Panc1 (cell line): ENCODE results near the gene STK32C. TPM values are rescaled to one million over a fixed set of nuclear protein-coding genes. Genes with fewer than 3 reads are reported as not detected.

Experiments
- ATAC-seq: fragments of 200-7000 bp; cut with Tn5 transposase; 2 replicates; pipeline ENCODE4 v1.9.1; 2020; ENCODE audit warnings: mild to moderate bottlenecking, moderate library complexity
- BruUV-seq: library from RNA; stranded (reverse); fragments of 400-500 nt; replicated peaks from 2 replicates; lab custom pipeline; 2021; lab: Mats Ljungman, UMichigan
- CTCF ChIA-PET: fragments of 300-600 bp; sonication (Branson Sonifier 250); formaldehyde crosslinking; loops from one replicate; lab custom pipeline; 2022; ENCODE audit warnings: antibody characterized with exemption; lab: Charles Lee
- POLR2A ChIA-PET: fragments of 300-600 bp; sonication (Branson Sonifier 250); formaldehyde crosslinking; loops from one replicate; lab custom pipeline; 2022; ENCODE audit warnings: antibody characterized with exemption; lab: Charles Lee
- DNase-seq: peaks from one replicate; pipeline ENCODE4 v3.0.0-alpha.2; 2010; ENCODE audit warnings: low read depth, low spot score
- H3K27ac ChIP-seq: 2 replicates; pipeline ENCODE4 v1.5.1; 2011; ENCODE audit warnings: mild to moderate bottlenecking, low read length, inconsistent platforms
- H3K27me3 ChIP-seq: fragments of 200-500 bp; sonication (Bioruptor generic); 2 replicates; pipeline ENCODE4 v1.6.0; 2014; ENCODE audit warnings: low read length, inconsistent platforms; ENCODE audit not compliant: control insufficient read depth, insufficient read depth
- H3K36me3 ChIP-seq: fragments of 200-500 bp; sonication (Bioruptor generic); 2 replicates; pipeline ENCODE4 v1.5.1; 2014; ENCODE audit warnings: inconsistent platforms, mild to moderate bottlenecking, low read length, moderate library complexity; ENCODE audit not compliant: control insufficient read depth, insufficient read depth
- H3K4me1 ChIP-seq: 2 replicates; pipeline ENCODE4 v1.5.1; 2011; ENCODE audit warnings: inconsistent platforms, mild to moderate bottlenecking, low read length, moderate library complexity; ENCODE audit not compliant: control insufficient read depth, insufficient read depth
- H3K4me3 ChIP-seq, 2 experiments: 2 replicates each; pipeline ENCODE4 v1.5.1; 2011 to 2012; ENCODE audit warnings: low read depth in 2 of 2, low read length in 2 of 2, mild to moderate bottlenecking in 2 of 2, inconsistent platforms in 1 of 2, moderate library complexity in 1 of 2
- H3K9me3 ChIP-seq: fragments of 200-500 bp; sonication (Bioruptor generic); 2 replicates; pipeline ENCODE4 v1.5.1; 2014; ENCODE audit warnings: low read depth, mild to moderate bottlenecking, inconsistent platforms, low read length, moderate library complexity; ENCODE audit not compliant: control insufficient read depth, insufficient read depth
- POLR2AphosphoS5 ChIP-seq: IDR thresholded peaks from 2 replicates; pipeline ENCODE4 v1.6.1; 2012; ENCODE audit warnings: mild to moderate bottlenecking, low read depth, low read length, moderate library complexity
- REST ChIP-seq, 2 experiments: IDR thresholded peaks; 2 replicates each; pipeline ENCODE4 v1.6.1; 2011 to 2012; ENCODE audit warnings: low read depth in 2 of 2, control low read depth in 1 of 2, low read length in 1 of 2, mild to moderate bottlenecking in 1 of 2, moderate library complexity in 1 of 2; ENCODE audit not compliant: insufficient read depth in 1 of 2
- SIN3A ChIP-seq: IDR thresholded peaks from 2 replicates; pipeline ENCODE4 v1.6.1; 2012; ENCODE audit warnings: low read depth, mild to moderate bottlenecking, low read length, moderate library complexity, borderline replicate concordance; ENCODE audit not compliant: insufficient read depth
- TCF7L2 ChIP-seq: IDR thresholded peaks from 2 replicates; pipeline ENCODE4 v1.6.1; 2011; ENCODE audit warnings: mild to moderate bottlenecking, low read depth, low read length, inconsistent platforms
- in situ Hi-C: cut with HindIII; loops from 2 replicates; pipeline ENCODE4 v1.10.0; 2016; ENCODE audit warnings: low sequenced_read_pairs, low pct_unique_long_range_greater_than_20kb
- intact Hi-C: fragments of 100-400 bp; cut with micrococcal nuclease; formaldehyde crosslinking; loops from one replicate; pipeline ENCODE4 v1.10.0; 2022; ENCODE audit not compliant: unreplicated experiment
- total RNA-seq: library from RNA; stranded (reverse); gene quantifications from one replicate; pipeline ENCODE4 v1.2.1, GENCODE V29; 2021; ENCODE audit not compliant: unreplicated experiment
- TF ChIP-seq, protein P1 (sequence below): fragments of 450-650 bp; IDR thresholded peaks from 2 replicates; pipeline ENCODE4 v1.5.1; 2017; ENCODE audit warnings: mild to moderate bottlenecking

The STK32C gene
- total RNA-seq, 1 experiment from 2014 or later = 53.7 TPM

- BruUV-seq = no TSS peak
- POLR2A ChIA-PET = no interaction called here
Observed at GRCh38 chr10:132207536-132208461, 100.0 kb downstream of the STK32C start.

DNA sequence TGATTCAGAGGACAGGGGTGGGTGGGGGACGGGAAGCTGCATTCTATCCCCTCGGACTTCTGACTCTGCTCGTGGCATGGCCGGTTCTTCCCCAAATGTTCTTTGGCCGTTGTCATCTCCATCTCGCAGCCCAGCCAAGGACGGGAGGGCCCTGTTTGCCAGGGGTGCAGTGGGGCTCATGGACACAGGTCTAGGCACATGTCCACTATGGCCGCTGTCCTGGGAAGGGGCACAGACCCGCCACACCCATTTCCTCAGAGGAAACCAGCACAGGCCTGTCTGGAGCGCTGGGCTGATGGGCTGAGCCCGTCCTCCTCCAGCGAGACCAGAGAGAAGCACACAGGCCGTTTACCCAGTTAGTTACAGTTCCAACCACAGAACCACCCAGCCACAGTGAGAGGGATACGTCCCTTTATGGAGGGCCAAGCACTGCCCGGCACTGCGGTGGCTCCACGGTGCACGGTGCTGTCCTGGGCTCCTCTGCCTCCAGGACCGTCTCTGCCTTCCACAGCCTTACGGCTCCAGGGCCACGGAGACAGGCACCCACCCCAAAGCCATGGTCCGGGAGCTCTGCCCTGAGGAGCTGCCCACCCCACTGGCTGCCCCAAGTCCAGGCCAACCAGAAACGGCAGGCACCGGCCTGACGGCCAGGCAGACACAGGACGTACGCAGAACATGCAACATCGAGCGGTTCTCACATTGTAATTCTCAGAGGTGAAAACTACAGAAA is 100.8 kb downstream of the STK32C start:
- ATAC-seq (no peak), DNase-seq (no peak)
- Histone ChIP-seq H3K27me3 (no peaks in the 10 kb centered on the region), H3K27ac (no peak overlapping the region), H3K36me3 (no peaks in the 10 kb centered on the region), H3K4me1 (no peaks in the 10 kb centered on the region), H3K9me3 (no peaks in the 10 kb centered on the region), H3K4me3 (no peak overlapping the region)
- ChIA-PET CTCF (no interaction called here), POLR2A (no interaction called here)
- in situ Hi-C loops = no loop called here
- TF ChIP-seq REST (IDR thresholded peaks at IDR 0.05; ENCODE audit: insufficient read depth in 1 of 2, low read depth in 2 of 2, low read length in 1 of 2) = no peak
- TF ChIP-seq POLR2AphosphoS5 = no peak
- no peak for TF ChIP-seq SIN3A
- TF ChIP-seq TCF7L2 = no peak
- TF ChIP-seq, protein P1, sequence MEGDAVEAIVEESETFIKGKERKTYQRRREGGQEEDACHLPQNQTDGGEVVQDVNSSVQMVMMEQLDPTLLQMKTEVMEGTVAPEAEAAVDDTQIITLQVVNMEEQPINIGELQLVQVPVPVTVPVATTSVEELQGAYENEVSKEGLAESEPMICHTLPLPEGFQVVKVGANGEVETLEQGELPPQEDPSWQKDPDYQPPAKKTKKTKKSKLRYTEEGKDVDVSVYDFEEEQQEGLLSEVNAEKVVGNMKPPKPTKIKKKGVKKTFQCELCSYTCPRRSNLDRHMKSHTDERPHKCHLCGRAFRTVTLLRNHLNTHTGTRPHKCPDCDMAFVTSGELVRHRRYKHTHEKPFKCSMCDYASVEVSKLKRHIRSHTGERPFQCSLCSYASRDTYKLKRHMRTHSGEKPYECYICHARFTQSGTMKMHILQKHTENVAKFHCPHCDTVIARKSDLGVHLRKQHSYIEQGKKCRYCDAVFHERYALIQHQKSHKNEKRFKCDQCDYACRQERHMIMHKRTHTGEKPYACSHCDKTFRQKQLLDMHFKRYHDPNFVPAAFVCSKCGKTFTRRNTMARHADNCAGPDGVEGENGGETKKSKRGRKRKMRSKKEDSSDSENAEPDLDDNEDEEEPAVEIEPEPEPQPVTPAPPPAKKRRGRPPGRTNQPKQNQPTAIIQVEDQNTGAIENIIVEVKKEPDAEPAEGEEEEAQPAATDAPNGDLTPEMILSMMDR = no peak
- no TSS peak for BruUV-seq
- intact Hi-C loops = no loop called here

More at GRCh38 chr10:132207536-132208461, 100.0 kb downstream of the STK32C start:
- Histone ChIP-seq H3K36me3 (no peaks in the 10 kb centered on the region), H3K27me3 (no peaks in the 10 kb centered on the region), H3K27ac (no peak overlapping the region), H3K9me3 (no peaks in the 10 kb centered on the region), H3K4me3 (no peak overlapping the region), H3K4me1 (no peaks in the 10 kb centered on the region)
- TF ChIP-seq TCF7L2 (no peak), POLR2AphosphoS5 (no peak), SIN3A (no peak), REST (IDR thresholded peaks at IDR 0.05; ENCODE audit: insufficient read depth in 1 of 2, low read depth in 2 of 2, low read length in 1 of 2) (no peak)
- TF ChIP-seq, protein P1 = no peak
- in situ Hi-C loops (no loop called here), intact Hi-C loops (no loop called here)
- ATAC-seq = no peak
- no peak for DNase-seq
- CTCF ChIA-PET = no interaction called here
